Measurements from ENCODE around the gene CD101.
A peak's percentile ranks its signal among the peaks of the same experiment; 100 is the strongest.

CD101 gene

GRCh38 chr1:117059334-117059677, 57.7 kb downstream of the CD101 start:
- DNase-seq = no peak

- DNase-seq = peak; percentile 98
These were observed 58.3 kb downstream of the CD101 start, which contains the start of gene TTF2 for GRCh38 chr1:117059678-117060440. TSS of gene TTF2 (plus strand) at chr1:117060326. CDS start at chr1:117060347, 21 bp downstream.

GRCh38 chr1:117060441-117061317, 59.1 kb downstream of the CD101 start:
- DNase-seq = no peak

GRCh38 chr1:117061986-117062415, 60.4 kb downstream of the CD101 start:
- peak; percentile 71 for DNase-seq

GRCh38 chr1:117066367-117066766, 64.8 kb downstream of the CD101 start:
- DNase-seq = no peak

GRCh38 chr1:117067533-117068370, 66.2 kb downstream of the CD101 start:
- DNase-seq = peak; percentile 64

GRCh38 chr1:117068580-117068979, 67.0 kb downstream of the CD101 start:
- DNase-seq = no peak

GRCh38 chr1:117069220-117069844, 67.8 kb downstream of the CD101 start:
- no peak for DNase-seq

GRCh38 chr1:117070124-117070523, 68.6 kb downstream of the CD101 start:
- peak; percentile 54 for DNase-seq

GRCh38 chr1:117076648-117077047, 75.1 kb downstream of the CD101 start:
- no peak for DNase-seq

- peak; percentile 86 for DNase-seq
These were observed 75.7 kb downstream of the CD101 start for GRCh38 chr1:117077267-117077666.

- no peak for DNase-seq
These were observed 78.2 kb downstream of the CD101 start for GRCh38 chr1:117079737-117080136.

GRCh38 chr1:117084231-117084630, 82.7 kb downstream of the CD101 start:
- no peak for DNase-seq
